AG09319 (cell line): ENCODE measurements around the gene GID4.

ENCODE experiments used
- DNase-seq: peaks from one replicate; pipeline ENCODE4 v3.0.0-alpha.2; 2010; ENCODE audit warnings: low read depth; ENCODE audit errors: extremely low read depth
- CTCF ChIP-seq: IDR thresholded peaks from 2 replicates; pipeline ENCODE4 v1.5.1; 2011; ENCODE audit warnings: low read depth, mild to moderate bottlenecking, inconsistent platforms, low read length, moderate library complexity

GID4 gene

GRCh38 chr17:18101828-18102227, 62.6 kb downstream of the GID4 start:
- DNase-seq: no peak
- no peak for TF ChIP-seq CTCF

GRCh38 chr17:18102640-18103039, 63.4 kb downstream of the GID4 start:
- TF ChIP-seq CTCF: no peak
- no peak for DNase-seq

GRCh38 chr17:18105027-18105426, 65.8 kb downstream of the GID4 start:
- no peak for TF ChIP-seq CTCF
- no peak for DNase-seq

- DNase-seq: no peak
- TF ChIP-seq CTCF: no peak
These were observed 66.4 kb downstream of the GID4 start for GRCh38 chr17:18105595-18105994.

GRCh38 chr17:18106211-18106610, 67.0 kb downstream of the GID4 start:
- TF ChIP-seq CTCF: no peak
- DNase-seq: no peak

GRCh38 chr17:18107061-18107790, 68.0 kb downstream of the GID4 start:
- no peak for TF ChIP-seq CTCF
- no peak for DNase-seq

GRCh38 chr17:18107971-18108370, 68.8 kb downstream of the GID4 start:
- no peak for TF ChIP-seq CTCF

More at GRCh38 chr17:18107971-18108370, 68.8 kb downstream of the GID4 start:
- DNase-seq: no peak
